ENCODE measurements around the gene SSU72.
A peak's percentile ranks its signal among the peaks of the same experiment; 100 is the strongest.
"Not testable (repeated sequence)": the region's sequence is repeated elsewhere in the genome, so short reads cannot be mapped to it uniquely, and the experiment has no call there.

Gene SSU72

GRCh38 chr1:1558591-1558990, 16.1 kb downstream of the SSU72 start:
- DNase-seq (ENCODE audit: low spot score), result no peak

GRCh38 chr1:1557688-1558087, 17.0 kb downstream of the SSU72 start:
- not testable (repeated sequence) for DNase-seq (ENCODE audit: low spot score)

GRCh38 chr1:1556961-1557360, 17.7 kb downstream of the SSU72 start:
- not testable (repeated sequence) for DNase-seq (ENCODE audit: low spot score)

GRCh38 chr1:1556505-1556904, 18.2 kb downstream of the SSU72 start:
- no peak for DNase-seq (ENCODE audit: low spot score)

GRCh38 chr1:1554926-1555915, 19.4 kb downstream of the SSU72 start:
- no peak for DNase-seq (ENCODE audit: low spot score)

GRCh38 chr1:1554550-1554925, 20.1 kb downstream of the SSU72 start:
- no peak for DNase-seq (ENCODE audit: low spot score)

GRCh38 chr1:1553821-1554494, 20.7 kb downstream of the SSU72 start:
- no peak for DNase-seq (ENCODE audit: low spot score)

GRCh38 chr1:1552263-1552639, 22.4 kb downstream of the SSU72 start:
- no peak for DNase-seq (ENCODE audit: low spot score)

GRCh38 chr1:1551524-1552262, 23.0 kb downstream of the SSU72 start:
- no peak for DNase-seq (ENCODE audit: low spot score)

- peak; percentile 55 for DNase-seq (ENCODE audit: low spot score)
Measured at GRCh38 chr1:1550591-1551432, 23.9 kb downstream of the SSU72 start.

- no peak for DNase-seq (ENCODE audit: low spot score)
Measured at GRCh38 chr1:1550087-1550486, 24.6 kb downstream of the SSU72 start.

GRCh38 chr1:1548591-1548990, 26.1 kb downstream of the SSU72 start:
- no peak for DNase-seq (ENCODE audit: low spot score)

GRCh38 chr1:1547476-1547875, 27.2 kb downstream of the SSU72 start:
- DNase-seq (ENCODE audit: low spot score), result no peak

GRCh38 chr1:1547011-1547410, 27.7 kb downstream of the SSU72 start:
- no peak for DNase-seq (ENCODE audit: low spot score)

GRCh38 chr1:1545946-1546737, 28.5 kb downstream of the SSU72 start:
- no peak for DNase-seq (ENCODE audit: low spot score)

GRCh38 chr1:1544544-1544943, 30.1 kb downstream of the SSU72 start:
- no peak for DNase-seq (ENCODE audit: low spot score)

GRCh38 chr1:1543706-1544099, 31.0 kb downstream of the SSU72 start:
- DNase-seq (ENCODE audit: low spot score), result no peak

- peak; percentile 38 for DNase-seq (ENCODE audit: low spot score)
Measured at GRCh38 chr1:1542766-1543705, 31.6 kb downstream of the SSU72 start.

- DNase-seq (ENCODE audit: low spot score), result no peak
Measured at GRCh38 chr1:1541956-1542765, 32.5 kb downstream of the SSU72 start.
